GM10266 (cell line): ENCODE data around the gene KCNA4.
"Not testable (repeated sequence)": the region's sequence is repeated elsewhere in the genome, so short reads cannot be mapped to it uniquely, and the experiment has no call there.

ENCODE experiments used
- DNase-seq: peaks from one replicate; pipeline ENCODE4 v3.0.0; 2012; ENCODE audit errors: extremely low spot score
- TF ChIP-seq, protein P1 (sequence below): IDR thresholded peaks from 2 replicates; pipeline ENCODE4 v1.5.1; 2012; ENCODE audit warnings: mild to moderate bottlenecking, low read depth; ENCODE audit not compliant: control insufficient read depth, insufficient read depth; ENCODE audit errors: missing control alignments

Gene KCNA4

GRCh38 chr11:30041171-30041570 lies 24.3 kb upstream of the KCNA4 start:
- TF ChIP-seq, protein P1, sequence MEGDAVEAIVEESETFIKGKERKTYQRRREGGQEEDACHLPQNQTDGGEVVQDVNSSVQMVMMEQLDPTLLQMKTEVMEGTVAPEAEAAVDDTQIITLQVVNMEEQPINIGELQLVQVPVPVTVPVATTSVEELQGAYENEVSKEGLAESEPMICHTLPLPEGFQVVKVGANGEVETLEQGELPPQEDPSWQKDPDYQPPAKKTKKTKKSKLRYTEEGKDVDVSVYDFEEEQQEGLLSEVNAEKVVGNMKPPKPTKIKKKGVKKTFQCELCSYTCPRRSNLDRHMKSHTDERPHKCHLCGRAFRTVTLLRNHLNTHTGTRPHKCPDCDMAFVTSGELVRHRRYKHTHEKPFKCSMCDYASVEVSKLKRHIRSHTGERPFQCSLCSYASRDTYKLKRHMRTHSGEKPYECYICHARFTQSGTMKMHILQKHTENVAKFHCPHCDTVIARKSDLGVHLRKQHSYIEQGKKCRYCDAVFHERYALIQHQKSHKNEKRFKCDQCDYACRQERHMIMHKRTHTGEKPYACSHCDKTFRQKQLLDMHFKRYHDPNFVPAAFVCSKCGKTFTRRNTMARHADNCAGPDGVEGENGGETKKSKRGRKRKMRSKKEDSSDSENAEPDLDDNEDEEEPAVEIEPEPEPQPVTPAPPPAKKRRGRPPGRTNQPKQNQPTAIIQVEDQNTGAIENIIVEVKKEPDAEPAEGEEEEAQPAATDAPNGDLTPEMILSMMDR: no peak
- no peak for DNase-seq

GRCh38 chr11:30034746-30035145 lies 17.9 kb upstream of the KCNA4 start:
- DNase-seq: not testable (repeated sequence)

DNA sequence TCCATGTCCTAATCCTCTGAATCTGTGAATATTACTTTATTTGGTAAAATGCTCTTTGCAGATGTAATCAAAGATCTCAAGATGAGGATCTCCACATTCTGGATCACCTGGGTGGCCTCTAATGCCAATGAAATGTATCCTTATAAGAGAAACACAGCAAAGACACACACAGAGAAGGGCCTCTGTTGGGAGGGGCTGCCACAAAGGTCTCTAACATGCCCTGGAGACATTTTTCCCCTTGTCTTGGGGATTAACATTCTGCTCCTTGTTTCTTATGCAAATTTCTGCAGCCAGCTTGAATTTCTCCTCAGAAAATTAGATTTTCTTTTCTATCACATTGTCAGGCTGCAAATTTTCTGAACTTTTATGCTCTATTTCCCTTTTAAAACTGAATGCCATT lies 17.3 kb upstream of the KCNA4 start:
- not testable (repeated sequence) for DNase-seq

GRCh38 chr11:30025396-30026139 lies 8.7 kb upstream of the KCNA4 start:
- DNase-seq: no peak
- TF ChIP-seq, protein P1: no peak

DNA sequence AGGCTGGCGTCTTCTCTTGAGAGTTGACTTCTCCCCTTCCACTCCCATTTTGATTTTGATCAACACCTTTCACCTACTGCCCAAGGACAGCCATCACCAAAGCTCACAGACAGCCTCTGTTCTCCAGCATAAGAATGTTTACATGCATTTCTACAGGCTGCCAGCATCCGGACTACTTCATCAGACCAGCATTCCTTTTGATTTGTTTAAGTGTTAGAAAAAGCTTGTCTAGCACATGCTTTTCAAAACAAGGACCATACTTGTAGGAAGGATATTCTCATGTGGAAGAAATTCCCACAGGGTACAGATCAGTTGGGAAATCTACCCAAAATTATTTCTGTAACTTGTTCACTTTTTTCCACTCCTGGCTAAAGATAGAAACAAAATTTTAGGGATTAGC lies 6.2 kb upstream of the KCNA4 start:
- DNase-seq: no peak
- TF ChIP-seq, protein P1: no peak

GRCh38 chr11:30019481-30019880 lies 2.7 kb upstream of the KCNA4 start:
- no peak for DNase-seq
- TF ChIP-seq, protein P1: no peak

DNA sequence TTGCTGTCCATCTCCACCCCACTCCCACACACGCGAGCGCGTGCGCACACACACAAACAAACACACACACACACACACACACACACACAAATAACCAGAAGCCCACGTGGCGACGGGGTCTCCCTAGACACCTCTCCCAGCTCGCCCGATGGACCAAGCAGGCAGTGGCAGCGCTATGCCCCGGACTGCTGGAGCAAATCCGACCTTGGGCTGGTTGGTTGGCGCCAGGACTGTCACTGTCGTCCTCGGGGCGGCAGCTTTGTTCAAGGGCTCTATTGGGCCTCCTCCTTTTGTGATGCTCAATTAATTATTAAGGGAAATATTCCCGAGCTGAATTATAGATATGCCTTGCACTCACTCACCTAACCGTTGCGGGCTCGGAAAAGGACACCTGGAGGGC lies 1.7 kb upstream of the KCNA4 start:
- TF ChIP-seq, protein P1: no peak

GRCh38 chr11:30017445-30017895 lies 640 bp upstream of the KCNA4 start:
- TF ChIP-seq, protein P1: no peak
- DNase-seq: peak; percentile 8

More for the DNA sequence above, 1.7 kb upstream of the KCNA4 start:
- peak; percentile 10 for DNase-seq
